WERI-Rb-1 (cell line): ENCODE results near the gene ARMCX5.

ENCODE experiments used
- DNase-seq: peaks from one replicate; pipeline ENCODE4 v3.0.0-alpha.2; 2020
- H3K27ac ChIP-seq: fragments of 250-450 bp; sonication (Bioruptor Pico); 2 replicates; pipeline ENCODE4 v1.5.1; 2020; ENCODE audit warnings: mild to moderate bottlenecking, moderate library complexity
- H3K27me3 ChIP-seq: fragments of 250-450 bp; sonication (Bioruptor Pico); 2 replicates; pipeline ENCODE4 v1.5.1; 2021; ENCODE audit warnings: mild to moderate bottlenecking, low read depth, moderate library complexity; ENCODE audit not compliant: insufficient read depth, severe bottlenecking
- H3K36me3 ChIP-seq: fragments of 250-450 bp; sonication (Bioruptor Pico); 2 replicates; pipeline ENCODE4 v1.5.1; 2020; ENCODE audit warnings: mild to moderate bottlenecking, moderate library complexity
- H3K4me3 ChIP-seq: 2 replicates; pipeline ENCODE4 v1.5.1; 2011; ENCODE audit warnings: low read depth, mild to moderate bottlenecking, control low read depth, low read length
- H3K9me3 ChIP-seq: fragments of 250-450 bp; sonication (Bioruptor Pico); 2 replicates; pipeline ENCODE4 v1.5.1; 2021; ENCODE audit warnings: mild to moderate bottlenecking, moderate library complexity; ENCODE audit not compliant: severe bottlenecking
- CTCF ChIP-seq: IDR thresholded peaks from 2 replicates; pipeline ENCODE4 v1.5.1; 2011; ENCODE audit warnings: low read depth, mild to moderate bottlenecking, control low read depth, inconsistent platforms, low read length

Gene ARMCX5

GRCh38 chrX:102637561-102637960 lies 38.2 kb downstream of the ARMCX5 start:
- no peak for DNase-seq
- no peak overlapping the region for H3K4me3 ChIP-seq
- peaks cover 2% of the 10 kb centered on the region for H3K27me3 ChIP-seq
- H3K27ac ChIP-seq, result no peak overlapping the region
- H3K9me3 ChIP-seq, result no peaks in the 10 kb centered on the region
- H3K36me3 ChIP-seq, result no peaks in the 10 kb centered on the region
- no peak for TF ChIP-seq CTCF

GRCh38 chrX:102650903-102651241 lies 51.6 kb downstream of the ARMCX5 start:
- peak overlapping the region; percentile 33; the same call in 1 of the 2 replicates for H3K27ac ChIP-seq
- H3K9me3 ChIP-seq, result no peaks in the 10 kb centered on the region
- peak overlapping the region; percentile 46 for H3K4me3 ChIP-seq
- TF ChIP-seq CTCF, result no peak
- no peak for DNase-seq
- no peaks in the 10 kb centered on the region for H3K36me3 ChIP-seq
- peaks cover 4% of the 10 kb centered on the region for H3K27me3 ChIP-seq

GRCh38 chrX:102651242-102652011 lies 52.1 kb downstream of the ARMCX5 start, which contains the start of gene GPRASP1:
GPRASP1 (plus strand) TSS chrX:102651483; CDS start chrX:102653914, 2,431 bp downstream.
- no peak for TF ChIP-seq CTCF
- H3K36me3 ChIP-seq, result no peaks in the 10 kb centered on the region
- H3K27me3 ChIP-seq, result peaks cover 4% of the 10 kb centered on the region
- H3K9me3 ChIP-seq, result no peaks in the 10 kb centered on the region
- peak; percentile 67 for DNase-seq
- H3K4me3 ChIP-seq, result peak within 1 kb of the TSS; percentile 46
- peak within 1 kb of the TSS; percentile 33; the same call in 1 of the 2 replicates for H3K27ac ChIP-seq

- TF ChIP-seq CTCF, result peak; percentile 37
- DNase-seq, result peak; percentile 38
- H3K36me3 ChIP-seq, result no peaks in the 10 kb centered on the region
- peaks cover 4% of the 10 kb centered on the region for H3K27me3 ChIP-seq
- no peak overlapping the region for H3K27ac ChIP-seq
- peak overlapping the region; percentile 46 for H3K4me3 ChIP-seq
- H3K9me3 ChIP-seq, result no peaks in the 10 kb centered on the region
Measured at GRCh38 chrX:102652031-102652688, 52.8 kb downstream of the ARMCX5 start.
